GM12872 (cell line): Measurements from ENCODE around the gene DSCAML1.

Experiments
- TF ChIP-seq, protein P1 (sequence below): IDR thresholded peaks from 3 replicates; pipeline ENCODE4 v1.5.1; 2011; ENCODE audit warnings: low read depth, mild to moderate bottlenecking, low read length, moderate library complexity; ENCODE audit not compliant: insufficient read depth

The DSCAML1 gene

GRCh38 chr11:117613521-117613920 lies 183.5 kb downstream of the DSCAML1 start:
- TF ChIP-seq, protein P1, sequence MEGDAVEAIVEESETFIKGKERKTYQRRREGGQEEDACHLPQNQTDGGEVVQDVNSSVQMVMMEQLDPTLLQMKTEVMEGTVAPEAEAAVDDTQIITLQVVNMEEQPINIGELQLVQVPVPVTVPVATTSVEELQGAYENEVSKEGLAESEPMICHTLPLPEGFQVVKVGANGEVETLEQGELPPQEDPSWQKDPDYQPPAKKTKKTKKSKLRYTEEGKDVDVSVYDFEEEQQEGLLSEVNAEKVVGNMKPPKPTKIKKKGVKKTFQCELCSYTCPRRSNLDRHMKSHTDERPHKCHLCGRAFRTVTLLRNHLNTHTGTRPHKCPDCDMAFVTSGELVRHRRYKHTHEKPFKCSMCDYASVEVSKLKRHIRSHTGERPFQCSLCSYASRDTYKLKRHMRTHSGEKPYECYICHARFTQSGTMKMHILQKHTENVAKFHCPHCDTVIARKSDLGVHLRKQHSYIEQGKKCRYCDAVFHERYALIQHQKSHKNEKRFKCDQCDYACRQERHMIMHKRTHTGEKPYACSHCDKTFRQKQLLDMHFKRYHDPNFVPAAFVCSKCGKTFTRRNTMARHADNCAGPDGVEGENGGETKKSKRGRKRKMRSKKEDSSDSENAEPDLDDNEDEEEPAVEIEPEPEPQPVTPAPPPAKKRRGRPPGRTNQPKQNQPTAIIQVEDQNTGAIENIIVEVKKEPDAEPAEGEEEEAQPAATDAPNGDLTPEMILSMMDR, result no peak

- TF ChIP-seq, protein P1, result no peak
Measured at GRCh38 chr11:117612177-117612576, 184.8 kb downstream of the DSCAML1 start.

GRCh38 chr11:117610901-117611300 lies 186.1 kb downstream of the DSCAML1 start:
- TF ChIP-seq, protein P1, result no peak

DNA sequence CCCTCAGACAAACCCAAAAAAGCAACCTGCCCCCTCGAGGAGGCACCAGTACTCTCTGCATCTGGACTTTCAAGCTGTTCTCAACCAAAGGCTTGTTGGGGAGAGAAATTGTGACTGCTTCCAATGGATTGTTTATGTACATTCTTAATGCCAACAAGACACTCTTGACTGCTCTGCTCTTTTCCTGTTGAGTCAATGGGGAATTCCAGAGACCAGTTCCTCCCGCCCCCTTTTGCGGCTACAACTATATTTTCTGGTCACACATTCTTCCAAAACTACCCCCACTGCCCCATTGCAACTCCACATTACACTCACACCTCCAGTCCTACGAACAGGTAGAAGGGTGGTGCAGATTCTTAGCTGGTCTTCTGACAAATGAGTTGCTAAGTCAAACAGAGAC lies 187.0 kb downstream of the DSCAML1 start:
- TF ChIP-seq, protein P1, result no peak

GRCh38 chr11:117607449-117607848 lies 189.6 kb downstream of the DSCAML1 start:
- TF ChIP-seq, protein P1, result no peak

GRCh38 chr11:117606790-117607189 lies 190.2 kb downstream of the DSCAML1 start:
- TF ChIP-seq, protein P1, result no peak

- TF ChIP-seq, protein P1, result no peak
Measured at GRCh38 chr11:117606211-117606610, 190.8 kb downstream of the DSCAML1 start.

DNA sequence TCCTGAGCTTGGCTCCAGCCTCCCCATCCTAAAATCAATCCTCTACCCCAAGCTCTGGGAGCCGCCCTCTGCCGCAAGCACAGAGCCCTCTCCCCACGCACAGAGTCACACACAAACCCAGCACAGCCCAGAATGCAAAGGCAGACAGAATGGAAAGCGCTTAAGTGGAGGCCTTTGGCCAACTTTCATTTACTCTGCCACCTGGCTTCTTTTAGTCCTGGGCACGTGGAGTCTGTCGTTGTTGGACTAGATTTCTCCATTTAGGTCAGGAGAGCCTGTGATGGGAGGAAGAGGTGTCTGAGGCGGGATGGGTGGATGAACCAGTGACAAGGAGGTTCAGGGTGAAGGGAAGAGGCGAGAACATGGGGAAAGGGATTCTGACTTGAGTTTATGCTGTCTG lies 191.7 kb downstream of the DSCAML1 start:
- TF ChIP-seq, protein P1, result no peak
